HepG2 (cell line): Measurements from ENCODE around the gene ANKRD37. TPM values are rescaled to one million over a fixed set of nuclear protein-coding genes. Genes with fewer than 3 reads are reported as not detected.

ENCODE experiments used
- KDM3A ChIP-seq: IDR thresholded peaks from 2 replicates; pipeline ENCODE4 v1.6.1; 2018; ENCODE audit warnings: low read depth, missing compliant biosample characterization
- ZNF431 ChIP-seq: sonication (generic); formaldehyde crosslinking; IDR thresholded peaks from 2 replicates; pipeline ENCODE4 v1.9.0; 2022; ENCODE audit warnings: missing genetic modification reagents, low read depth, mild to moderate bottlenecking, borderline replicate concordance
- polyA plus RNA-seq, 8 experiments: library from polyadenylated mRNA; depleted of rRNA in 3 of 8; stranded (reverse) in 7 of 8; unstranded in 1 of 8; fragments of >200 nt; fragmentation: Illumina TruSeq in 4 of 8; extraction: Trizol in 4 of 8; gene quantifications; 2 replicates each; pipeline versions ENCODE4 v1.2.1 to v1.2.3, GENCODE V29; 2011 to 2016; ENCODE audit warnings: low read depth in 4 of 8, missing spikeins in 1 of 8, mixed read lengths in 1 of 8; ENCODE audit not compliant: insufficient read depth in 1 of 8
- small RNA-seq, 3 experiments: library from RNA; depleted of rRNA; stranded (forward); fragments of <200 nt; gene quantifications; one replicate each; pipeline ENCODE3, GENCODE V24; 2012; ENCODE audit warnings: low read depth in 2 of 3, low replicate concordance in 1 of 3; ENCODE audit not compliant: insufficient read length in 3 of 3, insufficient read depth in 2 of 3
- total RNA-seq, 5 experiments: library from RNA; depleted of rRNA; stranded (reverse); fragments of >200 nt; fragmentation: Illumina TruSeq; extraction: Trizol; gene quantifications; 2 replicates each; pipeline ENCODE4 v1.2.3, GENCODE V29; 2016; ENCODE audit warnings: low read depth in 1 of 5
- TF ChIP-seq, protein P1 (sequence below): sonication (generic); formaldehyde crosslinking; IDR thresholded peaks from 2 replicates; pipeline ENCODE4 v1.4.0; 2020; ENCODE audit warnings: mild to moderate bottlenecking, missing genetic modification reagents, borderline replicate concordance

ANKRD37 gene
- total and polyA plus RNA-seq, 2 of the 13 experiments (the other 11 are each of a cell fraction or from before 2014, with no cell fraction given) = 2.2 to 51.4 TPM

DNA sequence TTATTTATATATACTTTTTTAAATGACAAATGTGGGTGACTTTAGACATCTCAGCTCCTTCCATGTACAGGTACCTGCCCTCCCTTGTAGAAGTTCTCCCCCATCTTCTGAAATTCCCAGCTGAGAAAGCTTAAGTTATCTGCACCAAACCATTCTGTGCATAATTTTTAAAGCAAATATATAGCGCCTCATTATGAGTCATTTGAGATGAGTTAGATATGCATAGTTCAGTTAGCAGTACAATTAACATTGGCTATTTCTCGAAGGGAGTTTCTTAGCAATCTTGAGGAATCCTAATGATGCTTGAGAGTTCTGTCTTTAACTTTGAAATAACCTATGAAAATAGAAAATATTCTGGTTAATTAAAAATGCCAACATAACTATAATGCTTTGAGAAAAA lies 48.6 kb downstream of the ANKRD37 start (continued):
- TF ChIP-seq, protein P1, sequence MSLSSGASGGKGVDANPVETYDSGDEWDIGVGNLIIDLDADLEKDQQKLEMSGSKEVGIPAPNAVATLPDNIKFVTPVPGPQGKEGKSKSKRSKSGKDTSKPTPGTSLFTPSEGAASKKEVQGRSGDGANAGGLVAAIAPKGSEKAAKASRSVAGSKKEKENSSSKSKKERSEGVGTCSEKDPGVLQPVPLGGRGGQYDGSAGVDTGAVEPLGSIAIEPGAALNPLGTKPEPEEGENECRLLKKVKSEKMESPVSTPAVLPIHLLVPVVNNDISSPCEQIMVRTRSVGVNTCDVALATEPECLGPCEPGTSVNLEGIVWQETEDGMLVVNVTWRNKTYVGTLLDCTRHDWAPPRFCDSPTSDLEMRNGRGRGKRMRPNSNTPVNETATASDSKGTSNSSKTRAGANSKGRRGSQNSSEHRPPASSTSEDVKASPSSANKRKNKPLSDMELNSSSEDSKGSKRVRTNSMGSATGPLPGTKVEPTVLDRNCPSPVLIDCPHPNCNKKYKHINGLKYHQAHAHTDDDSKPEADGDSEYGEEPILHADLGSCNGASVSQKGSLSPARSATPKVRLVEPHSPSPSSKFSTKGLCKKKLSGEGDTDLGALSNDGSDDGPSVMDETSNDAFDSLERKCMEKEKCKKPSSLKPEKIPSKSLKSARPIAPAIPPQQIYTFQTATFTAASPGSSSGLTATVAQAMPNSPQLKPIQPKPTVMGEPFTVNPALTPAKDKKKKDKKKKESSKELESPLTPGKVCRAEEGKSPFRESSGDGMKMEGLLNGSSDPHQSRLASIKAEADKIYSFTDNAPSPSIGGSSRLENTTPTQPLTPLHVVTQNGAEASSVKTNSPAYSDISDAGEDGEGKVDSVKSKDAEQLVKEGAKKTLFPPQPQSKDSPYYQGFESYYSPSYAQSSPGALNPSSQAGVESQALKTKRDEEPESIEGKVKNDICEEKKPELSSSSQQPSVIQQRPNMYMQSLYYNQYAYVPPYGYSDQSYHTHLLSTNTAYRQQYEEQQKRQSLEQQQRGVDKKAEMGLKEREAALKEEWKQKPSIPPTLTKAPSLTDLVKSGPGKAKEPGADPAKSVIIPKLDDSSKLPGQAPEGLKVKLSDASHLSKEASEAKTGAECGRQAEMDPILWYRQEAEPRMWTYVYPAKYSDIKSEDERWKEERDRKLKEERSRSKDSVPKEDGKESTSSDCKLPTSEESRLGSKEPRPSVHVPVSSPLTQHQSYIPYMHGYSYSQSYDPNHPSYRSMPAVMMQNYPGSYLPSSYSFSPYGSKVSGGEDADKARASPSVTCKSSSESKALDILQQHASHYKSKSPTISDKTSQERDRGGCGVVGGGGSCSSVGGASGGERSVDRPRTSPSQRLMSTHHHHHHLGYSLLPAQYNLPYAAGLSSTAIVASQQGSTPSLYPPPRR = no peak
- TF ChIP-seq KDM3A (CRISPR knock-in tag) (no peak), ZNF431 (CRISPR knock-in tag) (no peak)
- TF ChIP-seq, all 625 proteins: peak for 0

Small RNA genes lying within 50 kb of the gene (small RNA-seq; reads per million reads assigned to genes)
- 0 reads per million in 3 experiments for gene RF00019

Other genes starting within 250 kb of the ANKRD37 start
- gene CFAP97, start 192.8 kb upstream of the ANKRD37 start, total RNA-seq (2016; rRNA removed; fragmentation: Illumina TruSeq; extraction: Trizol) = 44.4 and 67.9 TPM in 2 replicates
- 22.6 and 32.1 TPM in 2 replicates for gene CFAP97, start 192.8 kb upstream of the ANKRD37 start, polyA plus RNA-seq (2011; rRNA removed)
- gene SNX25, start 187.2 kb upstream of the ANKRD37 start, total RNA-seq (2016; rRNA removed; fragmentation: Illumina TruSeq; extraction: Trizol) = 19.7 and 23.4 TPM in 2 replicates
- gene SNX25, start 187.2 kb upstream of the ANKRD37 start, polyA plus RNA-seq (2011; rRNA removed) = 21.2 and 23.5 TPM in 2 replicates
- 0.17 and 0.29 TPM in 2 replicates for gene LRP2BP, start 917 bp upstream of the ANKRD37 start, total RNA-seq (2016; rRNA removed; fragmentation: Illumina TruSeq; extraction: Trizol)
- 0.22 and 0.29 TPM in 2 replicates for gene LRP2BP, start 917 bp upstream of the ANKRD37 start, polyA plus RNA-seq (2011; rRNA removed)
- 32.3 and 44.8 TPM in 2 replicates for gene UFSP2, start 29.1 kb downstream of the ANKRD37 start, total RNA-seq (2016; rRNA removed; fragmentation: Illumina TruSeq; extraction: Trizol)
- gene UFSP2, start 29.1 kb downstream of the ANKRD37 start, polyA plus RNA-seq (2011; rRNA removed) = 17.1 and 24.1 TPM in 2 replicates
- gene CCDC110, start 74.9 kb downstream of the ANKRD37 start, total RNA-seq (2016; rRNA removed; fragmentation: Illumina TruSeq; extraction: Trizol) = not detected in 2 replicates
- not detected in 2 replicates for gene CCDC110, start 74.9 kb downstream of the ANKRD37 start, polyA plus RNA-seq (2011; rRNA removed)
- 5.9 and 6.3 TPM in 2 replicates for gene PDLIM3, start 138.7 kb downstream of the ANKRD37 start, total RNA-seq (2016; rRNA removed; fragmentation: Illumina TruSeq; extraction: Trizol)
- 14.0 and 14.8 TPM in 2 replicates for gene PDLIM3, start 138.7 kb downstream of the ANKRD37 start, polyA plus RNA-seq (2011; rRNA removed)